Glomerular visceral epithelial cell (primary cell): ENCODE data around the gene CCHCR1.
"Not testable (repeated sequence)": the region's sequence is repeated elsewhere in the genome, so short reads cannot be mapped to it uniquely, and the experiment has no call there.

Source experiments
- DNase-seq: peaks from one replicate; pipeline ENCODE4 v3.0.0-alpha.2; 2016; ENCODE audit errors: extremely low spot score

CCHCR1 gene

GRCh38 chr6:31157513-31158139, at the start of gene CCHCR1:
Gene CCHCR1, minus strand, starts transcription at chr6:31157802. Its CDS starts 202 bp downstream, at chr6:31157600.
- no peak for DNase-seq

- no peak for DNase-seq
These were observed 48.0 kb upstream of the CCHCR1 start for GRCh38 chr6:31205638-31206037.

GRCh38 chr6:31204751-31205145, 47.1 kb upstream of the CCHCR1 start:
- no peak for DNase-seq

- peak; percentile 65 for DNase-seq
These were observed 45.9 kb upstream of the CCHCR1 start for GRCh38 chr6:31203345-31203979.

GRCh38 chr6:31202259-31203166, 44.9 kb upstream of the CCHCR1 start:
- DNase-seq = no peak

GRCh38 chr6:31199105-31199452, 41.5 kb upstream of the CCHCR1 start:
- DNase-seq = not testable (repeated sequence)

- DNase-seq = peak; percentile 86
These were observed 40.1 kb upstream of the CCHCR1 start for GRCh38 chr6:31197559-31198305.

- not testable (repeated sequence) for DNase-seq
These were observed 38.8 kb upstream of the CCHCR1 start for GRCh38 chr6:31196251-31197022.

- DNase-seq = not testable (repeated sequence)
These were observed 37.8 kb upstream of the CCHCR1 start for GRCh38 chr6:31195308-31195979.

GRCh38 chr6:31194061-31194834, 36.6 kb upstream of the CCHCR1 start:
- no peak for DNase-seq

- no peak for DNase-seq
These were observed 35.6 kb upstream of the CCHCR1 start for GRCh38 chr6:31193206-31193605.

- DNase-seq = peak; percentile 81
These were observed 35.0 kb upstream of the CCHCR1 start for GRCh38 chr6:31192431-31193105.

GRCh38 chr6:31190488-31190887, 32.9 kb upstream of the CCHCR1 start:
- DNase-seq = no peak

- not testable (repeated sequence) for DNase-seq
These were observed 31.6 kb upstream of the CCHCR1 start for GRCh38 chr6:31189223-31189622.

- DNase-seq = no peak
These were observed 30.2 kb upstream of the CCHCR1 start for GRCh38 chr6:31187780-31188194.

GRCh38 chr6:31186052-31186734, 28.6 kb upstream of the CCHCR1 start:
- DNase-seq = peak; percentile 96

- DNase-seq = not testable (repeated sequence)
These were observed 28.1 kb upstream of the CCHCR1 start for GRCh38 chr6:31185695-31186051.

- not testable (repeated sequence) for DNase-seq
These were observed 26.3 kb upstream of the CCHCR1 start for GRCh38 chr6:31183859-31184258.

GRCh38 chr6:31183287-31183686, 25.7 kb upstream of the CCHCR1 start:
- DNase-seq = not testable (repeated sequence)
